K562 (cell line): ENCODE data around the gene ACVR1C. TPM values are rescaled to one million over a fixed set of nuclear protein-coding genes. Genes with fewer than 3 reads are reported as not detected.
A peak's percentile ranks its signal among the peaks of the same experiment; 100 is the strongest.

Source experiments
- MED1 ChIP-seq: sonication (generic); formaldehyde crosslinking; IDR thresholded peaks from 2 replicates; pipeline ENCODE4 v1.8.1; 2023; ENCODE audit warnings: missing genetic modification reagents, borderline replicate concordance
- MYC ChIP-seq, 2 experiments: fragments of 250-450 bp in 1 of 2; sonication (Bioruptor Pico) in 1 of 2; IDR thresholded peaks; 2 replicates each; pipeline versions ENCODE4 v1.5.1 to v1.6.1; 2012 to 2021; ENCODE audit warnings: low read depth in 2 of 2, borderline replicate concordance in 1 of 2, improper control_type of control experiment in 1 of 2, low read length in 1 of 2, mild to moderate bottlenecking in 1 of 2, moderate library complexity in 1 of 2
- NCOA6 ChIP-seq: fragments of 450-650 bp; IDR thresholded peaks from 2 replicates; pipeline ENCODE4 v1.6.1; 2017; ENCODE audit warnings: mild to moderate bottlenecking
- NR4A1 ChIP-seq, 2 experiments: fragments of 250-450 bp in 1 of 2; fragments of 450-650 bp in 1 of 2; sonication (Bioruptor Pico) in 1 of 2; IDR thresholded peaks; 2 replicates each; pipeline versions ENCODE4 v1.4.0 to v1.6.1; 2016 to 2020; ENCODE audit warnings: mild to moderate bottlenecking in 2 of 2, missing compliant biosample characterization in 1 of 2, missing genetic modification characterization in 1 of 2, moderate library complexity in 1 of 2
- SREBF2 ChIP-seq: sonication (generic); formaldehyde crosslinking; IDR thresholded peaks from 2 replicates; pipeline ENCODE4 v1.4.0; 2020; ENCODE audit warnings: mild to moderate bottlenecking, missing genetic modification reagents
- XRCC4 ChIP-seq: IDR thresholded peaks from one replicate; pipeline ENCODE4 v1.6.1; 2011; ENCODE audit not compliant: insufficient read depth, insufficient read length; ENCODE audit errors: extremely low read depth
- ZNF324 ChIP-seq: fragments of 250-450 bp; sonication (Bioruptor Pico); IDR thresholded peaks from 2 replicates; pipeline ENCODE4 v1.4.0; 2020; ENCODE audit warnings: mild to moderate bottlenecking
- polyA plus RNA-seq, 8 experiments: library from polyadenylated mRNA; depleted of rRNA in 4 of 8; stranded (reverse) in 5 of 8; unstranded in 3 of 8; fragments of >200 nt; fragmentation: Nextera tagmentation in 2 of 8; fragmentation: Illumina TruSeq in 1 of 8; extraction: Ambion mirVana in 2 of 8; extraction: Trizol in 1 of 8; gene quantifications; 2 replicates each; pipeline versions ENCODE4 v1.2.1 to v1.2.3, GENCODE V29; 2011 to 2014; ENCODE audit warnings: inconsistent platforms in 1 of 8, missing spikeins in 1 of 8
- total RNA-seq, 7 experiments: library from RNA; depleted of rRNA in 6 of 7; stranded (reverse); fragments of >200 nt in 6 of 7; fragmentation: Illumina TruSeq in 2 of 7; extraction: Trizol in 2 of 7; gene quantifications; 2 replicates each; pipeline versions ENCODE4 v1.2.1 to v1.2.3, GENCODE V29; 2011 to 2021; ENCODE audit warnings: low replicate concordance in 1 of 7
- TF ChIP-seq, protein P1 (sequence below): fragments of 250-450 bp; sonication (Bioruptor Pico); IDR thresholded peaks from 2 replicates; pipeline ENCODE4 v1.4.0; 2020
- TF ChIP-seq, protein P2 (sequence below): fragments of 450-650 bp; IDR thresholded peaks from 2 replicates; pipeline ENCODE4 v1.6.1; 2016; ENCODE audit warnings: mild to moderate bottlenecking, moderate library complexity

ACVR1C gene
- total and polyA plus RNA-seq, 9 of the 15 experiments (the other 6 are each of a cell fraction or from before 2014, with no cell fraction given), result 0.05 to 0.58 (median 0.28) TPM

DNA sequence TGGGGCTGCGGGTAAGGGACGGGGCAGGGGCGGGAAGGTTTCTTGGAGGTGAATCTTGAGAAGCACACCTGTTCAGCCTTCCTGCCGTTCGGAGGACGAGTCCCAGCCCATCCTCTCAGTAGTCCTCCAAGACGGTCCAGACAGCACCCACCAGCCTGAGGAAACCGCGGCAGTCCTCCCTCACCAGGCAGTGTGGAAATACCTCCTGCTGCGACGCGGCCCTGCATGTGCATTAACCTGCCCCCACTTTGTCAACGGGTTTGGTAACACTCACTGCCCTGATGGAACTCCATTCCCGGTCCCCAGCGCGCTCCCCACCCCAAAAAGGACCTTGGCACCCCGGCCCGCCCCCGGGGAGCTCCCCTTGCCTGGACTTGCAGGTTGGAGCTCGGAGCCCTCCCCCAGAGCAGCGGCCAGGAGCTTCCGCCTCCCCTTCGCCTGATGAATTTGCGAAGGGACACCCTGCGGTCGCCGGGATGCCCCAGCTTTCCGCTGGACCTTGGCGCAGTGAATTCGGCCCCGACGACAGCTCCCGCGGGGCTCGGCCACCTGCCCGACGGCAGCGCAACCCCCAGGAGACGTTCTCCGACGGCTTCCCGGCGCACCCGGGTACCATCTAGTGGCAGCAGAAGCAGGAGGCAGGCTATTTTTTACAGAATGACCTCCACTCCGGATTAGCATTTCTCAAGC, 31.5 kb downstream of the ACVR1C start (continued):
- TF ChIP-seq NCOA6 (peak; percentile 91), MED1 (CRISPR knock-in tag) (no peak), MYC (IDR thresholded peaks at IDR 0.05; ENCODE audit: low read depth, low read length) (no peak), MYC (CRISPR knock-in tag; IDR thresholded peaks at IDR 0.05; ENCODE audit: borderline replicate concordance, low read depth) (no peak), ZNF324 (CRISPR knock-in tag) (no peak), XRCC4 (no peak), SREBF2 (CRISPR knock-in tag) (no peak), NR4A1 (CRISPR knock-in tag; IDR thresholded peaks at IDR 0.05) (no peak), NR4A1 (tag; IDR thresholded peaks at IDR 0.05) (no peak)
- TF ChIP-seq, protein P1, sequence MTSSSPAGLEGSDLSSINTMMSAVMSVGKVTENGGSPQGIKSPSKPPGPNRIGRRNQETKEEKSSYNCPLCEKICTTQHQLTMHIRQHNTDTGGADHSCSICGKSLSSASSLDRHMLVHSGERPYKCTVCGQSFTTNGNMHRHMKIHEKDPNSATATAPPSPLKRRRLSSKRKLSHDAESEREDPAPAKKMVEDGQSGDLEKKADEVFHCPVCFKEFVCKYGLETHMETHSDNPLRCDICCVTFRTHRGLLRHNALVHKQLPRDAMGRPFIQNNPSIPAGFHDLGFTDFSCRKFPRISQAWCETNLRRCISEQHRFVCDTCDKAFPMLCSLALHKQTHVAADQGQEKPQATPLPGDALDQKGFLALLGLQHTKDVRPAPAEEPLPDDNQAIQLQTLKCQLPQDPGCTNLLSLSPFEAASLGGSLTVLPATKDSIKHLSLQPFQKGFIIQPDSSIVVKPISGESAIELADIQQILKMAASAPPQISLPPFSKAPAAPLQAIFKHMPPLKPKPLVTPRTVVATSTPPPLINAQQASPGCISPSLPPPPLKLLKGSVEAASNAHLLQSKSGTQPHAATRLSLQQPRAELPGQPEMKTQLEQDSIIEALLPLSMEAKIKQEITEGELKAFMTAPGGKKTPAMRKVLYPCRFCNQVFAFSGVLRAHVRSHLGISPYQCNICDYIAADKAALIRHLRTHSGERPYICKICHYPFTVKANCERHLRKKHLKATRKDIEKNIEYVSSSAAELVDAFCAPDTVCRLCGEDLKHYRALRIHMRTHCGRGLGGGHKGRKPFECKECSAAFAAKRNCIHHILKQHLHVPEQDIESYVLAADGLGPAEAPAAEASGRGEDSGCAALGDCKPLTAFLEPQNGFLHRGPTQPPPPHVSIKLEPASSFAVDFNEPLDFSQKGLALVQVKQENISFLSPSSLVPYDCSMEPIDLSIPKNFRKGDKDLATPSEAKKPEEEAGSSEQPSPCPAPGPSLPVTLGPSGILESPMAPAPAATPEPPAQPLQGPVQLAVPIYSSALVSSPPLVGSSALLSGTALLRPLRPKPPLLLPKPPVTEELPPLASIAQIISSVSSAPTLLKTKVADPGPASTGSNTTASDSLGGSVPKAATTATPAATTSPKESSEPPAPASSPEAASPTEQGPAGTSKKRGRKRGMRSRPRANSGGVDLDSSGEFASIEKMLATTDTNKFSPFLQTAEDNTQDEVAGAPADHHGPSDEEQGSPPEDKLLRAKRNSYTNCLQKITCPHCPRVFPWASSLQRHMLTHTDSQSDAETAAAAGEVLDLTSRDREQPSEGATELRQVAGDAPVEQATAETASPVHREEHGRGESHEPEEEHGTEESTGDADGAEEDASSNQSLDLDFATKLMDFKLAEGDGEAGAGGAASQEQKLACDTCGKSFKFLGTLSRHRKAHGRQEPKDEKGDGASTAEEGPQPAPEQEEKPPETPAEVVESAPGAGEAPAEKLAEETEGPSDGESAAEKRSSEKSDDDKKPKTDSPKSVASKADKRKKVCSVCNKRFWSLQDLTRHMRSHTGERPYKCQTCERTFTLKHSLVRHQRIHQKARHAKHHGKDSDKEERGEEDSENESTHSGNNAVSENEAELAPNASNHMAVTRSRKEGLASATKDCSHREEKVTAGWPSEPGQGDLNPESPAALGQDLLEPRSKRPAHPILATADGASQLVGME, result no peak
- TF ChIP-seq, protein P2, sequence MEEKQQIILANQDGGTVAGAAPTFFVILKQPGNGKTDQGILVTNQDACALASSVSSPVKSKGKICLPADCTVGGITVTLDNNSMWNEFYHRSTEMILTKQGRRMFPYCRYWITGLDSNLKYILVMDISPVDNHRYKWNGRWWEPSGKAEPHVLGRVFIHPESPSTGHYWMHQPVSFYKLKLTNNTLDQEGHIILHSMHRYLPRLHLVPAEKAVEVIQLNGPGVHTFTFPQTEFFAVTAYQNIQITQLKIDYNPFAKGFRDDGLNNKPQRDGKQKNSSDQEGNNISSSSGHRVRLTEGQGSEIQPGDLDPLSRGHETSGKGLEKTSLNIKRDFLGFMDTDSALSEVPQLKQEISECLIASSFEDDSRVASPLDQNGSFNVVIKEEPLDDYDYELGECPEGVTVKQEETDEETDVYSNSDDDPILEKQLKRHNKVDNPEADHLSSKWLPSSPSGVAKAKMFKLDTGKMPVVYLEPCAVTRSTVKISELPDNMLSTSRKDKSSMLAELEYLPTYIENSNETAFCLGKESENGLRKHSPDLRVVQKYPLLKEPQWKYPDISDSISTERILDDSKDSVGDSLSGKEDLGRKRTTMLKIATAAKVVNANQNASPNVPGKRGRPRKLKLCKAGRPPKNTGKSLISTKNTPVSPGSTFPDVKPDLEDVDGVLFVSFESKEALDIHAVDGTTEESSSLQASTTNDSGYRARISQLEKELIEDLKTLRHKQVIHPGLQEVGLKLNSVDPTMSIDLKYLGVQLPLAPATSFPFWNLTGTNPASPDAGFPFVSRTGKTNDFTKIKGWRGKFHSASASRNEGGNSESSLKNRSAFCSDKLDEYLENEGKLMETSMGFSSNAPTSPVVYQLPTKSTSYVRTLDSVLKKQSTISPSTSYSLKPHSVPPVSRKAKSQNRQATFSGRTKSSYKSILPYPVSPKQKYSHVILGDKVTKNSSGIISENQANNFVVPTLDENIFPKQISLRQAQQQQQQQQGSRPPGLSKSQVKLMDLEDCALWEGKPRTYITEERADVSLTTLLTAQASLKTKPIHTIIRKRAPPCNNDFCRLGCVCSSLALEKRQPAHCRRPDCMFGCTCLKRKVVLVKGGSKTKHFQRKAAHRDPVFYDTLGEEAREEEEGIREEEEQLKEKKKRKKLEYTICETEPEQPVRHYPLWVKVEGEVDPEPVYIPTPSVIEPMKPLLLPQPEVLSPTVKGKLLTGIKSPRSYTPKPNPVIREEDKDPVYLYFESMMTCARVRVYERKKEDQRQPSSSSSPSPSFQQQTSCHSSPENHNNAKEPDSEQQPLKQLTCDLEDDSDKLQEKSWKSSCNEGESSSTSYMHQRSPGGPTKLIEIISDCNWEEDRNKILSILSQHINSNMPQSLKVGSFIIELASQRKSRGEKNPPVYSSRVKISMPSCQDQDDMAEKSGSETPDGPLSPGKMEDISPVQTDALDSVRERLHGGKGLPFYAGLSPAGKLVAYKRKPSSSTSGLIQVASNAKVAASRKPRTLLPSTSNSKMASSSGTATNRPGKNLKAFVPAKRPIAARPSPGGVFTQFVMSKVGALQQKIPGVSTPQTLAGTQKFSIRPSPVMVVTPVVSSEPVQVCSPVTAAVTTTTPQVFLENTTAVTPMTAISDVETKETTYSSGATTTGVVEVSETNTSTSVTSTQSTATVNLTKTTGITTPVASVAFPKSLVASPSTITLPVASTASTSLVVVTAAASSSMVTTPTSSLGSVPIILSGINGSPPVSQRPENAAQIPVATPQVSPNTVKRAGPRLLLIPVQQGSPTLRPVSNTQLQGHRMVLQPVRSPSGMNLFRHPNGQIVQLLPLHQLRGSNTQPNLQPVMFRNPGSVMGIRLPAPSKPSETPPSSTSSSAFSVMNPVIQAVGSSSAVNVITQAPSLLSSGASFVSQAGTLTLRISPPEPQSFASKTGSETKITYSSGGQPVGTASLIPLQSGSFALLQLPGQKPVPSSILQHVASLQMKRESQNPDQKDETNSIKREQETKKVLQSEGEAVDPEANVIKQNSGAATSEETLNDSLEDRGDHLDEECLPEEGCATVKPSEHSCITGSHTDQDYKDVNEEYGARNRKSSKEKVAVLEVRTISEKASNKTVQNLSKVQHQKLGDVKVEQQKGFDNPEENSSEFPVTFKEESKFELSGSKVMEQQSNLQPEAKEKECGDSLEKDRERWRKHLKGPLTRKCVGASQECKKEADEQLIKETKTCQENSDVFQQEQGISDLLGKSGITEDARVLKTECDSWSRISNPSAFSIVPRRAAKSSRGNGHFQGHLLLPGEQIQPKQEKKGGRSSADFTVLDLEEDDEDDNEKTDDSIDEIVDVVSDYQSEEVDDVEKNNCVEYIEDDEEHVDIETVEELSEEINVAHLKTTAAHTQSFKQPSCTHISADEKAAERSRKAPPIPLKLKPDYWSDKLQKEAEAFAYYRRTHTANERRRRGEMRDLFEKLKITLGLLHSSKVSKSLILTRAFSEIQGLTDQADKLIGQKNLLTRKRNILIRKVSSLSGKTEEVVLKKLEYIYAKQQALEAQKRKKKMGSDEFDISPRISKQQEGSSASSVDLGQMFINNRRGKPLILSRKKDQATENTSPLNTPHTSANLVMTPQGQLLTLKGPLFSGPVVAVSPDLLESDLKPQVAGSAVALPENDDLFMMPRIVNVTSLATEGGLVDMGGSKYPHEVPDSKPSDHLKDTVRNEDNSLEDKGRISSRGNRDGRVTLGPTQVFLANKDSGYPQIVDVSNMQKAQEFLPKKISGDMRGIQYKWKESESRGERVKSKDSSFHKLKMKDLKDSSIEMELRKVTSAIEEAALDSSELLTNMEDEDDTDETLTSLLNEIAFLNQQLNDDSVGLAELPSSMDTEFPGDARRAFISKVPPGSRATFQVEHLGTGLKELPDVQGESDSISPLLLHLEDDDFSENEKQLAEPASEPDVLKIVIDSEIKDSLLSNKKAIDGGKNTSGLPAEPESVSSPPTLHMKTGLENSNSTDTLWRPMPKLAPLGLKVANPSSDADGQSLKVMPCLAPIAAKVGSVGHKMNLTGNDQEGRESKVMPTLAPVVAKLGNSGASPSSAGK, result 0 out of 2 replicates have a peak, but pooled peaks have one; percentile 16
